Measurements from ENCODE around the gene KNSTRN. TPM values are rescaled to one million over a fixed set of nuclear protein-coding genes. Genes with fewer than 3 reads are reported as not detected.

KNSTRN gene
- total RNA-seq, 3 donors from 2014 or later (not counting 1 experiment from before 2014, with no cell fraction given) = 5.4 to 7.6 (median 5.6) TPM

- DNase-seq (no peak), ATAC-seq (no peak)
- Mint-ChIP-seq H3K27ac (no peak overlapping the region), H3K36me3 (peaks cover 19% of the 10 kb centered on the region), H3K4me3 (no peak overlapping the region), H3K27me3 (ENCODE audit: low read depth in 2 of 2) (no peaks in the 10 kb centered on the region), H3K9me3 (no peaks in the 10 kb centered on the region), H3K4me1 (peaks cover 0 to 6% of the 10 kb centered on the region in 2 donors)
- Histone ChIP-seq H3K27me3 (ENCODE audit: control insufficient read depth, insufficient read depth, low read length) (no peaks in the 10 kb centered on the region), H3K9me3 (ENCODE audit: control insufficient read depth, insufficient read depth, low read length) (no peaks in the 10 kb centered on the region), H3K4me1 (ENCODE audit: control insufficient read depth, insufficient read depth, low read length) (no peaks in the 10 kb centered on the region), H3K27ac (ENCODE audit: low read length) (no peak overlapping the region), H3K4me3 (ENCODE audit: low read length) (no peak overlapping the region), H3K36me3 (ENCODE audit: control insufficient read depth, insufficient read depth, low read length) (peaks cover 69% of the 10 kb centered on the region)
- intact Hi-C loops (cut with micrococcal nuclease) = no loop called here
- TF ChIP-seq CTCF (IDR thresholded peaks at IDR 0.05) = no peak
- WGBS (ENCODE audit: insufficient coverage) = 96% methylated on average over 10 of the region's 10 CpGs
These were observed 32.7 kb downstream of the KNSTRN start for GRCh38 chr15:40415226-40415625.

GRCh38 chr15:40416056-40416455 is 33.5 kb downstream of the KNSTRN start:
- 96% methylated on average over 14 of the region's 14 CpGs for WGBS (ENCODE audit: insufficient coverage)
- no peaks in the 10 kb centered on the region for H3K27me3 Mint-ChIP-seq (ENCODE audit: low read depth in 2 of 2)
- peaks cover 14% of the 10 kb centered on the region for H3K36me3 Mint-ChIP-seq
- intact Hi-C loops (cut with micrococcal nuclease) = no loop called here
- Histone ChIP-seq H3K27me3 (ENCODE audit: control insufficient read depth, insufficient read depth, low read length) (no peaks in the 10 kb centered on the region), H3K36me3 (ENCODE audit: control insufficient read depth, insufficient read depth, low read length) (peaks cover 61% of the 10 kb centered on the region), H3K4me1 (ENCODE audit: control insufficient read depth, insufficient read depth, low read length) (no peaks in the 10 kb centered on the region), H3K4me3 (ENCODE audit: low read length) (no peak overlapping the region), H3K27ac (ENCODE audit: low read length) (no peak overlapping the region), H3K9me3 (ENCODE audit: control insufficient read depth, insufficient read depth, low read length) (no peaks in the 10 kb centered on the region)
- no peak overlapping the region for H3K4me3 Mint-ChIP-seq
- DNase-seq (no peak), ATAC-seq (no peak)
- TF ChIP-seq CTCF (IDR thresholded peaks at IDR 0.05) = no peak
- H3K9me3 Mint-ChIP-seq = no peaks in the 10 kb centered on the region
- no peak overlapping the region for H3K27ac Mint-ChIP-seq
- H3K4me1 Mint-ChIP-seq = peaks cover 0 to 6% of the 10 kb centered on the region in 2 donors

GRCh38 chr15:40418126-40418525 is 35.6 kb downstream of the KNSTRN start:
- Histone ChIP-seq H3K27ac (ENCODE audit: low read length) (no peak overlapping the region), H3K36me3 (ENCODE audit: control insufficient read depth, insufficient read depth, low read length) (peaks cover 40% of the 10 kb centered on the region), H3K4me3 (ENCODE audit: low read length) (no peak overlapping the region), H3K27me3 (ENCODE audit: control insufficient read depth, insufficient read depth, low read length) (no peaks in the 10 kb centered on the region), H3K9me3 (ENCODE audit: control insufficient read depth, insufficient read depth, low read length) (no peaks in the 10 kb centered on the region), H3K4me1 (ENCODE audit: control insufficient read depth, insufficient read depth, low read length) (peaks cover 6% of the 10 kb centered on the region)
- TF ChIP-seq CTCF (IDR thresholded peaks at IDR 0.05) = no peak
- Mint-ChIP-seq H3K4me3 (no peak overlapping the region), H3K27me3 (ENCODE audit: low read depth in 2 of 2) (no peaks in the 10 kb centered on the region), H3K9me3 (no peaks in the 10 kb centered on the region), H3K36me3 (no peaks in the 10 kb centered on the region), H3K27ac (no peak overlapping the region), H3K4me1 (no peaks in the 10 kb centered on the region)
- DNase-seq (no peak), ATAC-seq (no peak)
- intact Hi-C loops (cut with micrococcal nuclease) = no loop called here
- WGBS (ENCODE audit: insufficient coverage) = 96% methylated on average over 10 of the region's 10 CpGs

- Histone ChIP-seq H3K36me3 (ENCODE audit: control insufficient read depth, insufficient read depth, low read length) (peaks cover 26% of the 10 kb centered on the region), H3K4me3 (ENCODE audit: low read length) (no peak overlapping the region), H3K9me3 (ENCODE audit: control insufficient read depth, insufficient read depth, low read length) (no peaks in the 10 kb centered on the region), H3K27ac (ENCODE audit: low read length) (no peak overlapping the region), H3K27me3 (ENCODE audit: control insufficient read depth, insufficient read depth, low read length) (no peaks in the 10 kb centered on the region), H3K4me1 (ENCODE audit: control insufficient read depth, insufficient read depth, low read length) (peaks cover 6% of the 10 kb centered on the region)
- H3K4me1 Mint-ChIP-seq = no peaks in the 10 kb centered on the region
- no peaks in the 10 kb centered on the region for H3K9me3 Mint-ChIP-seq
- no peak overlapping the region for H3K4me3 Mint-ChIP-seq
- no peaks in the 10 kb centered on the region for H3K27me3 Mint-ChIP-seq (ENCODE audit: low read depth in 2 of 2)
- DNase-seq (no peak), ATAC-seq (no peak)
- no peak for TF ChIP-seq CTCF (IDR thresholded peaks at IDR 0.05)
- H3K36me3 Mint-ChIP-seq = no peaks in the 10 kb centered on the region
- H3K27ac Mint-ChIP-seq = no peak overlapping the region
- 94% methylated on average over 11 of the region's 11 CpGs for WGBS (ENCODE audit: insufficient coverage)
- intact Hi-C loops (cut with micrococcal nuclease) = no loop called here
These were observed 37.7 kb downstream of the KNSTRN start for GRCh38 chr15:40420071-40420713.
